Measurements from ENCODE around the gene COTL1. TPM values are rescaled to one million over a fixed set of nuclear protein-coding genes. Genes with fewer than 3 reads are reported as not detected.

The COTL1 gene
- total and polyA plus RNA-seq, 4 donors: 12.0 to 59.5 (median 23.0) TPM

DNA sequence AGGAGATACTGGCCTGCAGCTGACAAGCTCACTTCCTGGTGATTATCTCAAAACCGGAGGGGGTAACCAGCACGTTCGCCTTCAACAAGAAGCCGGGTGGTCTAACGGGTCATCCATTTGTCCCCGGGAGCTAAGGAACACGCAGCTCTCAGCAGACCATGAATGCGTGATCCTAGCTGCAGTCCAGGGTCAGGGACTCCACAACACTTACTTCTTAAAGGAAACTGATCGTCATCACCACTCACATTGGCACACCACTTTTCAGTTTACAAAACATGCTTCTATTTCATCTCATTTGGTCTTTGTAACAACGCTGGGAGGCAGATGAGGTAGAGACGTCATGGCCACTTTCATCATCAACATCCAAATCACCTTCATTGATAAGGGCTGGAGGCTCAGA lies 25.2 kb downstream of the COTL1 start:
- no peaks in the 10 kb centered on the region for H3K27me3 ChIP-seq (ENCODE audit: control insufficient read depth in 4 of 4, insufficient read depth in 4 of 4, low read length in 3 of 4)
- peaks cover 0 to 3% (median 1%) of the 10 kb centered on the region in 4 donors for H3K4me1 ChIP-seq (ENCODE audit: control insufficient read depth in 4 of 4, insufficient read depth in 4 of 4, low read length in 3 of 4)
- WGBS: 74% methylated on average over 11 of the region's 11 CpGs
- no peak for DNase-seq (ENCODE audit: low spot score)
- no peak overlapping the region for H3K9ac ChIP-seq (ENCODE audit: low read depth in 1 of 2, low read length in 2 of 2)
- TF ChIP-seq JUND (IDR thresholded peaks at IDR 0.05) (no peak), EGR1 (IDR thresholded peaks at IDR 0.05; ENCODE audit: low read depth in 2 of 2) (no peak), TAF1 (conservative IDR thresholded peaks at IDR 0.05) (no peak), YY1 (IDR thresholded peaks at IDR 0.05) (no peak), RXRA (IDR thresholded peaks at IDR 0.05) (no peak), SP1 (IDR thresholded peaks at IDR 0.05) (no peak), NR2F2 (IDR thresholded peaks at IDR 0.05) (no peak), FOXA1 (IDR thresholded peaks at IDR 0.05) (no peak)
- TF ChIP-seq, protein P1, sequence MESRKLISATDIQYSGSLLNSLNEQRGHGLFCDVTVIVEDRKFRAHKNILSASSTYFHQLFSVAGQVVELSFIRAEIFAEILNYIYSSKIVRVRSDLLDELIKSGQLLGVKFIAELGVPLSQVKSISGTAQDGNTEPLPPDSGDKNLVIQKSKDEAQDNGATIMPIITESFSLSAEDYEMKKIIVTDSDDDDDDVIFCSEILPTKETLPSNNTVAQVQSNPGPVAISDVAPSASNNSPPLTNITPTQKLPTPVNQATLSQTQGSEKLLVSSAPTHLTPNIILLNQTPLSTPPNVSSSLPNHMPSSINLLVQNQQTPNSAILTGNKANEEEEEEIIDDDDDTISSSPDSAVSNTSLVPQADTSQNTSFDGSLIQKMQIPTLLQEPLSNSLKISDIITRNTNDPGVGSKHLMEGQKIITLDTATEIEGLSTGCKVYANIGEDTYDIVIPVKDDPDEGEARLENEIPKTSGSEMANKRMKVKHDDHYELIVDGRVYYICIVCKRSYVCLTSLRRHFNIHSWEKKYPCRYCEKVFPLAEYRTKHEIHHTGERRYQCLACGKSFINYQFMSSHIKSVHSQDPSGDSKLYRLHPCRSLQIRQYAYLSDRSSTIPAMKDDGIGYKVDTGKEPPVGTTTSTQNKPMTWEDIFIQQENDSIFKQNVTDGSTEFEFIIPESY (IDR thresholded peaks at IDR 0.05): no peak
- H3K27ac ChIP-seq (ENCODE audit: low read depth in 1 of 2, low read length in 2 of 2): no peak overlapping the region
- H3K4me3 ChIP-seq (ENCODE audit: low read depth in 1 of 3, low read length in 3 of 3): no peak overlapping the region
- H3K9me3 ChIP-seq (ENCODE audit: control insufficient read depth in 4 of 4, low read length in 3 of 4): no peaks in the 10 kb centered on the region
- peaks cover 0 to 3% (median 0%) of the 10 kb centered on the region in 4 donors for H3K36me3 ChIP-seq (ENCODE audit: control insufficient read depth in 4 of 4, insufficient read depth in 3 of 4, low read depth in 1 of 4, low read length in 3 of 4)

GRCh38 chr16:84589975-84590719 lies 27.7 kb downstream of the COTL1 start:
- Histone ChIP-seq H3K9me3 (ENCODE audit: control insufficient read depth in 4 of 4, low read length in 3 of 4) (no peaks in the 10 kb centered on the region), H3K27ac (ENCODE audit: low read depth in 1 of 2, low read length in 2 of 2) (no peak overlapping the region), H3K9ac (ENCODE audit: low read depth in 1 of 2, low read length in 2 of 2) (no peak overlapping the region), H3K27me3 (ENCODE audit: control insufficient read depth in 4 of 4, insufficient read depth in 4 of 4, low read length in 3 of 4) (no peaks in the 10 kb centered on the region), H3K4me1 (ENCODE audit: control insufficient read depth in 4 of 4, insufficient read depth in 4 of 4, low read length in 3 of 4) (no peaks in the 10 kb centered on the region), H3K36me3 (ENCODE audit: control insufficient read depth in 4 of 4, insufficient read depth in 3 of 4, low read depth in 1 of 4, low read length in 3 of 4) (peaks cover 0 to 3% (median 0%) of the 10 kb centered on the region in 4 donors), H3K4me3 (ENCODE audit: low read depth in 1 of 3, low read length in 3 of 3) (no peak overlapping the region)
- 94% methylated on average over 24 of the region's 24 CpGs for WGBS
- no peak for TF ChIP-seq HNF4A (conservative IDR thresholded peaks at IDR 0.05)
- no peak for TF ChIP-seq RXRA (IDR thresholded peaks at IDR 0.05)
- TF ChIP-seq, protein P2, sequence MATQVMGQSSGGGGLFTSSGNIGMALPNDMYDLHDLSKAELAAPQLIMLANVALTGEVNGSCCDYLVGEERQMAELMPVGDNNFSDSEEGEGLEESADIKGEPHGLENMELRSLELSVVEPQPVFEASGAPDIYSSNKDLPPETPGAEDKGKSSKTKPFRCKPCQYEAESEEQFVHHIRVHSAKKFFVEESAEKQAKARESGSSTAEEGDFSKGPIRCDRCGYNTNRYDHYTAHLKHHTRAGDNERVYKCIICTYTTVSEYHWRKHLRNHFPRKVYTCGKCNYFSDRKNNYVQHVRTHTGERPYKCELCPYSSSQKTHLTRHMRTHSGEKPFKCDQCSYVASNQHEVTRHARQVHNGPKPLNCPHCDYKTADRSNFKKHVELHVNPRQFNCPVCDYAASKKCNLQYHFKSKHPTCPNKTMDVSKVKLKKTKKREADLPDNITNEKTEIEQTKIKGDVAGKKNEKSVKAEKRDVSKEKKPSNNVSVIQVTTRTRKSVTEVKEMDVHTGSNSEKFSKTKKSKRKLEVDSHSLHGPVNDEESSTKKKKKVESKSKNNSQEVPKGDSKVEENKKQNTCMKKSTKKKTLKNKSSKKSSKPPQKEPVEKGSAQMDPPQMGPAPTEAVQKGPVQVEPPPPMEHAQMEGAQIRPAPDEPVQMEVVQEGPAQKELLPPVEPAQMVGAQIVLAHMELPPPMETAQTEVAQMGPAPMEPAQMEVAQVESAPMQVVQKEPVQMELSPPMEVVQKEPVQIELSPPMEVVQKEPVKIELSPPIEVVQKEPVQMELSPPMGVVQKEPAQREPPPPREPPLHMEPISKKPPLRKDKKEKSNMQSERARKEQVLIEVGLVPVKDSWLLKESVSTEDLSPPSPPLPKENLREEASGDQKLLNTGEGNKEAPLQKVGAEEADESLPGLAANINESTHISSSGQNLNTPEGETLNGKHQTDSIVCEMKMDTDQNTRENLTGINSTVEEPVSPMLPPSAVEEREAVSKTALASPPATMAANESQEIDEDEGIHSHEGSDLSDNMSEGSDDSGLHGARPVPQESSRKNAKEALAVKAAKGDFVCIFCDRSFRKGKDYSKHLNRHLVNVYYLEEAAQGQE (IDR thresholded peaks at IDR 0.05): no peak
- TF ChIP-seq FOXA1 (IDR thresholded peaks at IDR 0.05): no peak
- TF ChIP-seq, protein P1 (IDR thresholded peaks at IDR 0.05): no peak
- TF ChIP-seq GABPA (IDR thresholded peaks at IDR 0.05 in 1 of 2, conservative IDR thresholded peaks at IDR 0.05 in 1 of 2): no peak
- TF ChIP-seq JUND (IDR thresholded peaks at IDR 0.05): no peak
- TF ChIP-seq CTCF (IDR thresholded peaks at IDR 0.05; ENCODE audit: low read depth, low read length, missing input control): no peak
- TF ChIP-seq, protein P3, sequence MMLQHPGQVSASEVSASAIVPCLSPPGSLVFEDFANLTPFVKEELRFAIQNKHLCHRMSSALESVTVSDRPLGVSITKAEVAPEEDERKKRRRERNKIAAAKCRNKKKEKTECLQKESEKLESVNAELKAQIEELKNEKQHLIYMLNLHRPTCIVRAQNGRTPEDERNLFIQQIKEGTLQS (IDR thresholded peaks at IDR 0.05): no peak
- TF ChIP-seq SP1 (IDR thresholded peaks at IDR 0.05): no peak
- no peak for TF ChIP-seq FOXA2 (IDR thresholded peaks at IDR 0.05)
- no peak for TF ChIP-seq NR2F2 (IDR thresholded peaks at IDR 0.05)
- no peak for TF ChIP-seq TAF1 (conservative IDR thresholded peaks at IDR 0.05)
- TF ChIP-seq EGR1 (IDR thresholded peaks at IDR 0.05; ENCODE audit: low read depth in 2 of 2): no peak
- no peak for DNase-seq (ENCODE audit: low spot score)

All from liver (tissue), 9 donors.